HFF-Myc (cell line): ENCODE data around the gene IL5RA.
A peak's percentile ranks its signal among the peaks of the same experiment; 100 is the strongest.

Experiments
- DNase-seq: peaks from one replicate; pipeline ENCODE4 v3.0.0-alpha.2; 2011; ENCODE audit warnings: low read depth; ENCODE audit errors: extremely low read depth
- H3K4me3 ChIP-seq: replicated peaks from 2 replicates; pipeline ENCODE4 v1.5.1; 2011; ENCODE audit warnings: low read depth, mild to moderate bottlenecking, control low read depth, low read length
- CTCF ChIP-seq: IDR thresholded peaks from 2 replicates; pipeline ENCODE4 v1.5.1; 2012; ENCODE audit warnings: mild to moderate bottlenecking, low read depth, low read length, control low read depth; ENCODE audit errors: missing control alignments

The IL5RA gene

GRCh38 chr3:3126477-3127431 lies 16.6 kb upstream of the IL5RA start, which contains the start of gene TRNT1:
TSS of gene TRNT1 (plus strand) at chr3:3126940. CDS start at chr3:3129041, 2,101 bp downstream.
- peak; percentile 55 for DNase-seq
- no peak for TF ChIP-seq CTCF
- peak within 1 kb of the TSS; percentile 94 for H3K4me3 ChIP-seq

GRCh38 chr3:3125977-3126376 lies 15.8 kb upstream of the IL5RA start:
- H3K4me3 ChIP-seq: peak overlapping the region; percentile 94
- DNase-seq: no peak
- TF ChIP-seq CTCF: no peak

- no peak overlapping the region for H3K4me3 ChIP-seq
- no peak for TF ChIP-seq CTCF
- DNase-seq: peak; percentile 15
Observed at GRCh38 chr3:3119393-3119851, 9.2 kb upstream of the IL5RA start.

- no peak for TF ChIP-seq CTCF
- no peak overlapping the region for H3K4me3 ChIP-seq
- no peak for DNase-seq
Observed at GRCh38 chr3:3117651-3118050, 7.5 kb upstream of the IL5RA start.

GRCh38 chr3:3113042-3113709 lies 3.0 kb upstream of the IL5RA start:
- TF ChIP-seq CTCF: no peak
- no peak overlapping the region for H3K4me3 ChIP-seq
- DNase-seq: no peak

- no peak for TF ChIP-seq CTCF
- no peak for DNase-seq
- no peak overlapping the region for H3K4me3 ChIP-seq
Observed at GRCh38 chr3:3110749-3111361, 681 bp upstream of the IL5RA start.
